SH-SY5Y (cell line): ENCODE data around the gene SLC17A4.

Experiments used
- GATA2 ChIP-seq: IDR thresholded peaks from 2 replicates; pipeline ENCODE4 v1.6.1; 2011; ENCODE audit warnings: mild to moderate bottlenecking, low read depth, low read length
- GATA3 ChIP-seq: IDR thresholded peaks from 2 replicates; pipeline ENCODE4 v1.6.1; 2011; ENCODE audit warnings: low read depth, mild to moderate bottlenecking, low read length, moderate library complexity

SLC17A4 gene, protein sequence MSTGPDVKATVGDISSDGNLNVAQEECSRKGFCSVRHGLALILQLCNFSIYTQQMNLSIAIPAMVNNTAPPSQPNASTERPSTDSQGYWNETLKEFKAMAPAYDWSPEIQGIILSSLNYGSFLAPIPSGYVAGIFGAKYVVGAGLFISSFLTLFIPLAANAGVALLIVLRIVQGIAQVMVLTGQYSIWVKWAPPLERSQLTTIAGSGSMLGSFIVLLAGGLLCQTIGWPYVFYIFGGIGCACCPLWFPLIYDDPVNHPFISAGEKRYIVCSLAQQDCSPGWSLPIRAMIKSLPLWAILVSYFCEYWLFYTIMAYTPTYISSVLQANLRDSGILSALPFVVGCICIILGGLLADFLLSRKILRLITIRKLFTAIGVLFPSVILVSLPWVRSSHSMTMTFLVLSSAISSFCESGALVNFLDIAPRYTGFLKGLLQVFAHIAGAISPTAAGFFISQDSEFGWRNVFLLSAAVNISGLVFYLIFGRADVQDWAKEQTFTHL

DNA sequence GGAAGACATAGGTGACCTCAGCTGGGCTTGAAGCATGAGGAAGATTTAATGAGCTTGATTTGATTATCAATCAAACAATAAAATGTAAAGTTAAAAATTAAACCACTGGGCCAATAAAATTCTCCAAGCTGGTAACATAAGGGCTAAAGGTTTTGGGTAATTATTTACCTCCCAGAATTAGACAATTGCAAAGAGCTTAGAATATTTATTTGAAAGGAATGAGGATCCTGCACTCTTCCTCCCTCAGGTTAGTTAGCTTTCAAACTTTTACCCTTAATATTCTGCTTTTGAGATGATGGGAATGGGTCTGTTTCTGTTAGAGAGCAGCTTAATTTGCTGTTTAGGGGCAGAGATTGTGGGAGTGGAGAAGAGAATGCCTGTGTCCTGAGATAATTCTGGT is at the start of gene SLC17A4:
Gene SLC17A4 (plus strand): TSS at position 208 of the 400 bp plus-strand sequence. CDS start 7,221 bp downstream, outside the sequence.
- TF ChIP-seq GATA2: no peak

DNA sequence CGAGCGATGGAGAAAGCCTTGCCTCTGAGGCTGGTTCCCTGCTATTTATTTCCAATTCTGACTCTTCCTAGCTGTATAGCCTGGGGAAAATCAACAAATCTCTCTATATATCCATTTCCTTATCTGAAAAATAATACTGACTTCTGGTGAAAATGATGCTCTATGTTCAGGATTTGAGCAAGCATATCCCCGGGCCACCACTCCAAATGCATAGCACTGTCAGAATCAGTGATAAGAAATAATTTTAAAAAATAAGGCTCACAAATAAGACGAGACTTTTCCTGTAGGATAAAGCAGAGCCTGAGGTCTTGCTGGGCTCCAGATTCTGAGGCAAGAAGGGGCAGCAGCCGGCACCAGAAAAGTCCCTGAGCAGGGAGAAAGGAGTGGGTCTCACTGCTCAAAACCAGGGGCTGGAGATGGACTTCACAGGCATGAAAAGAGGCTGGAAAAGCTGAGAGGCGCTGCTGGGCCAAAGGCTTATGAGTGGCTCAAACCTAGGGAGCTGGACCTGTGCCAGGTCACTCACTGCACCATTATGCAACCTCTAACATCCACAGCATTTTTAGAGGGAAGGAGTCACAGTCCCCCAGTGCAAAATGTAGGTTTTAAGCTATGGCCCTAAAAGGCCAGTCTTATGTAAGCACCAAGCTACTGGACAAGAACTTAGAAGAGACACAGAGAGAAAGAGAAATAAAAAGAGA is 48.1 kb upstream of the SLC17A4 start:
- TF ChIP-seq GATA3 (peak; percentile 24; the same call in 1 of the 2 replicates), GATA2 (peak; percentile 50; the same call in 1 of the 2 replicates)

DNA sequence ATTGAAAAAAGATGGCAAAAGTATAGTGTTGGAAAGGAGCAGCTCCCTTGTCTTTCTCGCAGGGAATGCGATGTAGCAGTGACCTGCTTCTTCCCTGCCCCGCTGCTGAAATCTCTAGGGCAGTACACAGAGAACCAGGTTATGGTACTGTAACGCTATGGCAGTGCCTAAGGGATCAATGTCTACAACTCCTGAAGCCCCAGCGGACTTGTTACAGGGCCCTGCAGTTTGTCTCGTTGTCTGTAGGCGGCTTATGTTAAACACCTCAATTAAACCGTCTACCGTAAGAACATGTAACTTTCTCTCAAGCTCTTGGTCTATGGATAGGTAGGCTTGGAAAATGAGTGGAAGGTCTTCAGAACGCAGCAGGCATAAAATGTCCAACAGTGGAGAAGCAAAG is 44.8 kb upstream of the SLC17A4 start:
- TF ChIP-seq GATA3: no peak
- no peak for TF ChIP-seq GATA2

DNA sequence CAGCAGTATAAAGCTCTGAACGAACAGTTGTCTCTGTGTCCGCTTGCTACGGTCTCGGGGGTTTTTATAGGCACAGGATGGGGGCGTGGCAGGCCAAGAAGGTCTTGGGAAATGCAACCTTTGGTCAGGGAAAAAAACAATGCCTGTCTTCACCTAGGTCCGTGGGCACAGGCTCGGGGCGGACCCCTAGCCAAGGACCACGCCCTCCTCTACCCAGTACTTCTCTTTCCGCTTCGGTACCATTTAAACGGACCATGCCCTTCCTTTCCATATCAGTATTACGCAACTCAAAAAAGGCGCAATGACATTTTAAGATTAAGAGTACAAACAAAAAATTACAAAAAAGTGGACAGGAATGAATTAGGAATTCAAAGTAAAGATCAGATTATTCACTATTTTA is 44.3 kb upstream of the SLC17A4 start:
- TF ChIP-seq GATA3 (no peak), GATA2 (no peak)

DNA sequence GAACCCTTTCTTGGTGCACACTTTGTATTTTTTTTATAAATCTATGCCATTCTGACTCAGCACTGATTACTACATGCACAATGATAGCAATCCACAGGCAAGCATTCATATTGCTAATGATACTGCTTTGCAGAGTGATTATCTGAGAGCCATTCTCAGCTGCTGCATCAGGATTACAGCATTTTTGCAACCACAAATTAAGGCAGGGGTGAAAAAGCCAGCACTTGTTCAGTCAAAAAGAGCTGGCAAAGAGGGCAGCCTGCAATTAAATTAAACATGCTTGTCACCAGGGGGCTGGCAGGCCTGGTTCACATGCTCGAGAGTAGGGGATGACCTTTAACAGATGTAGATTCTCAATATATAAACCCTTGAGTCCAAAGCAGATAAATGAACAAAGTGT is 40.7 kb upstream of the SLC17A4 start:
- TF ChIP-seq GATA3 (no peak), GATA2 (no peak; the same call in 1 of the 2 replicates)

DNA sequence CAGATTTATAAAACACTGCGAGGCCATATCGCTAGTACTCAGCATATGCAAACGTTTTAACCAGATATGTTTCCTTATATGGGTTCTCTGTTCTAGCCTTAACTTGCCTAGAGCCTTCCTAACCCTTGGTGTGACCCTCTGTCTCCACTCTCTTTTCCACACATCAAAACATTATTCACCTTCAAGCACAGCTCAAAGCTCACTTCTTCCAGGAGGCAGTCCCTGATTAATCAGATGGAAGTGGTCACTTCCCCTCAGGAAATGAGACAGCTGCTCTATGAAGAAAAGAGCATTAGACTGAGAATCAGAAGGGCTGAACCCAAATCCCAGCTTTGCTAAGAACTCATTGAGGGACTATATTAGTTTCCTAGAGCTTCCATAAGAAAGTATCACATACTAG is 39.8 kb upstream of the SLC17A4 start:
- TF ChIP-seq GATA2 (no peak), GATA3 (no peak)

DNA sequence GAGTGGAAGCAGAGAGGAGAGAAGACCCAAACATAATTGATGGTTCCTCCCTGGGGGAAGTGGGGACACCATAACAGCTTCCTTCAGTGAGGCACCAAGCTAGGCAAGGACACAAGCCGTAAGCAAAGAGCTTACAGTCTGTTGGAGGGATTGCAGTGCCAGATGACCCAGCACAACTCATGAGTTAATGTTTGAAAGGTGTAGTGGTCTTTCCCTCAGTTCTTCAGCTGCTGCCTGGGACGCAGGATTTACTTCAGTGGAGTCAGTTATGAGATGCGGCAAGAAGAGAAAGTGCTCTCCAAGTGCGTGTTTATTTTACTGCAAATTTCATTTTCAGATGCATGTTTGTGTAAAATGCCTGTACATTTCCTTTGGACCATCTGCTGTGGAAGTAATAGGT is 38.7 kb upstream of the SLC17A4 start:
- no peak for TF ChIP-seq GATA2
- no peak for TF ChIP-seq GATA3

DNA sequence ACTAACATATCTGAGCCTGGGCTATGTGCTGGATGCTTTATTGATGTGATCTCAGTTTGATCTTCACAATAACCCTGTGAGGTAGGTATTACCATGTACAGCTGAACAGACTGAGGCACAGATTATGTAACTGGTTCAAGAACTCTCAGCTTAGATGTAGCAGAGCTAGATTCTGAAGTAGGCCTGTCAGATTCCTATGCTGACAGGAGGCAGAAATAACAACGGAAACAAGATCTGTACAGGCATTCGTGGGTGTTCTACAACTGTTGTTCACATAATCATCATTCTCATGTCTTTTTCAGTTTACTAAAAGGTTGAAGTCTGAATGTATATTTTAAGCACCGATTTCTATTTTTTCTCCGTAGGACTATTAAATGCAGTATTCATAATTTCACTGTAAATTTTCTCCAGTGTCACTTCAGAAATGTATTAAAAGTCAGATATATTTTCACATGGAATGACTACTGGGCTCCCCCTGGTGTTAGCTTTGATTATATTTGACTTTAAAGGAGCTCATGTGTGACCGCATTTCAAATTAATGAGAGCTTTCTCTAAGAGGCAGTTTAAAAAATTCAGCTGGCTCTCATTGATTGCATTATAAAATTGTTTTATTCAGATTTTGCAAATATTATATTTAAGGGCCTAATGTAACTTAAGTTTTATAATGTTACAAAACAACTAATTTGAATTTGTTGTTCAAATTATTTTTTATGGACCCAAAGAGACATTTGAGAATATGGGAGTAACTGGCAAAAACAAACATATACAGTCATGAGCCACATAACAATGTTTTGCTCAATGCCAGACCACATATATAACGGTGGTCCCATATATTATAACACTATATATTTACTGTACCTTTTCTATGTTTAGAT is 36.4 kb upstream of the SLC17A4 start:
- no peak for TF ChIP-seq GATA3
- TF ChIP-seq GATA2: no peak

DNA sequence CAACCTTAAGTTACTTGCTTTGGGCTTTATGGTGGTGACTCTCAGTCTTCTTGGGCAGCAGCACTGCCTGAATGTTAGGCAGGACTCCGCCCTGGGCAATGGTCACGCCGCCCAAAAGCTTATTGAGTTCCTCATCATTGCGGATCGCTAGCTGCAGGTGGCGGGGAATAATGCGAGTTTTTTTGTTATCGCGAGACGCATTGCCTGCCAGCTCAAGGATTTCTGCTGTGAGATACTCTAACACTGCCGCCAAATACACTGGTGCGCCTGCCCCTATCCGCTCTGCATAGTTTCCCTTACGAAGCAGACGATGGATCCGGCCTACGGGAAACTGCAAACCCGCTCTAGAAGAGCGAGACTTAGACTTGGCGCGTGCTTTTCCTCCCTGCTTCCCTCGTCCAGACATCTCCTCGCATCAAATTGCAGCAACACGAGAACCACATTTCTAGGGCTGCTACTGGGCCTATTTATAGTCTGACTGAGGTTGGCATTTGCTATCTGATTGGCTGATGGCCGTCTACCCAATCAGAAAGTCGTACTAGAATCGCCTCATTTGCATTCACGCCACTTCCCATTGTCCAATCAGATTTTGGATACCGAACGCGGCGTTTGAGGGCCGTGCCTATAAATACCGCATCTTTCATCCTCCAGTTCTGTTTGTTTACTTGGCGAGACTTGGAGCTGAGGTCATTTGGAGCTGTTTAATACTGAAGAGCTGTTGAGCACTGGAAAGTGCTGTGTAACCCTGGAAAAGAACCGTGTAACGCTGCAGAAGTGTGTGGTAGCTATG is 28.2 kb upstream of the SLC17A4 start:
- TF ChIP-seq GATA3 (no peak), GATA2 (no peak)

DNA sequence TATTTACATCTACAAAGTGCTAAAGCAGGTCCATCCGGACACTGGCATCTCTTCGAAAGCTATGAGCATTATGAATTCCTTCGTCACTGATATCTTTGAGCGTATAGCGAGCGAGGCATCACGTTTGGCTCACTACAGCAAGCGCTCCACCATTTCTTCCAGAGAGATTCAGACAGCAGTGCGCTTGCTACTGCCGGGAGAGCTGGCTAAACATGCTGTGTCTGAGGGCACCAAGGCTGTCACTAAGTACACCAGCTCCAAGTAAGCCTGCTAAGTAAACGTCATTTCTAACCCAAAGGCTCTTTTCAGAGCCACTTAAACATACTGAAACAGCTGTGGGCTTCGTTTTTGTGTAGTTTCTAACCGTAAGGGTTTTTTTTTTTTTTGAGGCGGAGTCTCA is 27.5 kb upstream of the SLC17A4 start:
- TF ChIP-seq GATA3 (no peak), GATA2 (no peak)

DNA sequence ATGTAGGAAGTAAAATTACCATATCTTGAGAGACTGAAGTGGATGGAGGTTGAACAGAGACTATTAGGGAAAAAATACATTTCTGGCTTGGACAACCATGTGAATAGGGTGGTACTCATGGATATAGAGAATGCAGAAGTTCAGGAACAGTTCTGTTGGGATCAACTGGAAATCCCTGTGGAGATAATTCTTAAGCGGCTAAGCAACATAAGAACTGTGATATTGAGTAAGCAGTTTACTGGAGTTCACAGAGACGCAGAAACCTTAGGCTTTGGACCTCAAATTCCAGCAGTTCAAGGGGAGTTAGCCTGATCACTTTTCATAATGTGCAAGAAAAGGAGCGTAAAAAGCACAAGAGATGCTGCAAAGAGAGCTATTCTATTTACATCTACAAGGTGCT is 23.6 kb upstream of the SLC17A4 start:
- TF ChIP-seq GATA3 (no peak), GATA2 (no peak)

DNA sequence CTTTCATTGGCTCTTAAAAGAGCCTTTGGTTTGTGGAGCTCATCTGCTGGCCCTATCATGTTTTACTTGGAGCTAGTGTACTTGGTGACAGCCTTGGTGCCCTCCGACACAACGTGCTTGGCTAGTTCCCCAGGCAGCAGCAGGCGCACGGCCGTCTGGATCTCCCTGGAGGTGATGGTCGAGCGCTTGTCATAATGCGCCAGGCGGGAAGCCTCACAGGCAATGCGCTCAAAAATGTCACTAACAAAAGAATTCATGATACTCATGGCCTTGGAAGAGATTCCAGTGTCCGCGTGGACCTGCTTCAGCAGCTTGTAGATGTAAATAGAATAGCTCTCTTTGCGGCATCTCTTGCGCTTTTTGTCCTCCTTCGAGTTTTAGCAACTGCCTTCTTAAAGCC is 22.8 kb upstream of the SLC17A4 start:
- TF ChIP-seq GATA3 (no peak), GATA2 (no peak)

DNA sequence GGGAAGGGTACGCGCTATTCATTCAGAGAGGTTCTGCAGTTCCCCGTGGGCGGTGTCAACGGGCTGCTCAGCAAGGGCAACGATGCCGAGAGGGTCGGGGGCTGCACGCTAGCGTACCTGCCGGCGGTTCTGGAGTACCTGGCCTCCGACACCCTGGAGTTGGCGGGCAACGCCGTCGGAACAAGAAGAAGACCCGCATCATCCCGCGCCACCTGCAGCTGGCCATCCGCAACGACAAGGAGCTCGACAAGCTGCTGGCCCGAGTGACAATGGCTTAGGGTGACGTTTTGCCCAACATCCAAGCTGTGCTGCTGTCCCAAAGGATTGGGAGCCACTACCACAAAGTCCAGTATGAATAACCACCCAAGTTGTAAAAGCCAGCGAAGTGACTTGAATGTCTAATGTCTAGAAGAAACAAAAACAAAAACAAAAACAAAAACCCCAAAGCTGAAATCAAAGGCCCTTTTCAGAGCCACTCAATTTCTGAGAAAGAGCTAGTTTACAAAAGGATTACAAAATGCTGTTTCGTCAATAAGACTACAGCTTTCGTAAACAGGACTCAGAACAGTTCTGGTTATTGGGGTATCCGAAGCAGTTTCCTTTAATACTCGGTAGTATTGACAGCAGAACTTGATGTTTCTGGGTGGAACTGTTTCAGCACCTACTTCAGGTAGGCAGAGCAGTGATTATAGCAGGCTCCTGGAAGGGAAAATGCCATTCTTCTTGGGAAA is 21.9 kb upstream of the SLC17A4 start:
- TF ChIP-seq GATA2 (no peak), GATA3 (no peak)
